ENCODE results near the gene RADIL.

RADIL gene

GRCh38 chr7:4882169-4883032 lies 1.1 kb downstream of the RADIL start:
- no peak for DNase-seq

- no peak for DNase-seq
These were observed 3.3 kb downstream of the RADIL start for GRCh38 chr7:4880218-4880617.

GRCh38 chr7:4879396-4880081 lies 4.0 kb downstream of the RADIL start:
- DNase-seq = no peak

- no peak for DNase-seq
These were observed 4.9 kb downstream of the RADIL start for GRCh38 chr7:4878336-4879335.

- DNase-seq = no peak
These were observed 6.9 kb downstream of the RADIL start for GRCh38 chr7:4876586-4876985.

GRCh38 chr7:4875391-4875790 lies 8.1 kb downstream of the RADIL start:
- DNase-seq = no peak

GRCh38 chr7:4873071-4873944 lies 10.2 kb downstream of the RADIL start:
- DNase-seq = no peak

- no peak for DNase-seq
These were observed 11.4 kb downstream of the RADIL start for GRCh38 chr7:4871930-4872675.

- DNase-seq = no peak
These were observed 12.3 kb downstream of the RADIL start for GRCh38 chr7:4871056-4871680.

GRCh38 chr7:4868493-4868892 lies 15.0 kb downstream of the RADIL start:
- DNase-seq = no peak

GRCh38 chr7:4866528-4867496 lies 16.7 kb downstream of the RADIL start:
- no peak for DNase-seq

- DNase-seq = no peak
These were observed 21.4 kb downstream of the RADIL start for GRCh38 chr7:4862156-4862555.

GRCh38 chr7:4861673-4862072 lies 21.8 kb downstream of the RADIL start, which contains the start of gene PAPOLB:
Gene PAPOLB (minus strand): TSS chr7:4862030. CDS start chr7:4861810, 220 bp downstream.
- no peak for DNase-seq

GRCh38 chr7:4861227-4861626 lies 22.3 kb downstream of the RADIL start:
- DNase-seq = no peak

GRCh38 chr7:4857189-4857588 lies 26.3 kb downstream of the RADIL start:
- DNase-seq = no peak

- no peak for DNase-seq
These were observed 27.0 kb downstream of the RADIL start for GRCh38 chr7:4856336-4857057.

- DNase-seq = no peak
These were observed 28.6 kb downstream of the RADIL start for GRCh38 chr7:4854916-4855315.
